ENCODE measurements around the gene PITX1.

DNA sequence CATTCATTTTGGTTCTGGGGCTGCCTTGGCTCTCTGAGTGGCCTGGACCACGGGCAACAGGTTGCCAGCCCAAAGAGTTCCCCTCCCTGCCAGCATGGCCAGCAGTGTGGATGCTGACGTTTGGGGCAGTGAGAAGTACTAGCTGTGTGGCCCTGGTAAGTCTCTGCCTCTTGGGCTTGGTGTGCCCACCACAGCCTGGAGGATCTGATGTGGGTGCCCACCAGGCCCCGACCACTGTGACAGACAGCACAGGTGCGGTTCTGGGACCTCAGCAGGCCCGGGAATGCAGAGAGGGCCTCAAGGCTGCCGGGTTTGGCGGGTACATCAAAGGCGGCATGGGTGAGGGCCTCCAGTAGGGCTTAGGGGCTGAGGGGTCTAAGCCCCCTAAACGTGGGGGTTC, 33.6 kb upstream of the PITX1 start:
- no peak for TF ChIP-seq EZH2 (optimal IDR thresholded peaks at IDR 0.05; ENCODE audit: low read depth, low read length)
- TF ChIP-seq, protein P1, sequence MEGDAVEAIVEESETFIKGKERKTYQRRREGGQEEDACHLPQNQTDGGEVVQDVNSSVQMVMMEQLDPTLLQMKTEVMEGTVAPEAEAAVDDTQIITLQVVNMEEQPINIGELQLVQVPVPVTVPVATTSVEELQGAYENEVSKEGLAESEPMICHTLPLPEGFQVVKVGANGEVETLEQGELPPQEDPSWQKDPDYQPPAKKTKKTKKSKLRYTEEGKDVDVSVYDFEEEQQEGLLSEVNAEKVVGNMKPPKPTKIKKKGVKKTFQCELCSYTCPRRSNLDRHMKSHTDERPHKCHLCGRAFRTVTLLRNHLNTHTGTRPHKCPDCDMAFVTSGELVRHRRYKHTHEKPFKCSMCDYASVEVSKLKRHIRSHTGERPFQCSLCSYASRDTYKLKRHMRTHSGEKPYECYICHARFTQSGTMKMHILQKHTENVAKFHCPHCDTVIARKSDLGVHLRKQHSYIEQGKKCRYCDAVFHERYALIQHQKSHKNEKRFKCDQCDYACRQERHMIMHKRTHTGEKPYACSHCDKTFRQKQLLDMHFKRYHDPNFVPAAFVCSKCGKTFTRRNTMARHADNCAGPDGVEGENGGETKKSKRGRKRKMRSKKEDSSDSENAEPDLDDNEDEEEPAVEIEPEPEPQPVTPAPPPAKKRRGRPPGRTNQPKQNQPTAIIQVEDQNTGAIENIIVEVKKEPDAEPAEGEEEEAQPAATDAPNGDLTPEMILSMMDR (IDR thresholded peaks at IDR 0.05; ENCODE audit: low read length), result no peak

Data from MM.1S (cell line).